Astrocyte (in vitro differentiated cells and primary cell): ENCODE data around the gene TFF3. TPM values are rescaled to one million over a fixed set of nuclear protein-coding genes. Genes with fewer than 3 reads are reported as not detected.
A peak's percentile ranks its signal among the peaks of the same experiment; 100 is the strongest.

Experiments used
- DNase-seq: peaks from one replicate; pipeline ENCODE4 v3.0.0-alpha.2; 2010; ENCODE audit warnings: low read depth
- FAIRE-seq: peaks from 2 replicates; lab custom pipeline; 2011; peaks lifted over from hg19 to GRCh38; lab: Jason Lieb, UNC
- H2AFZ ChIP-seq: 2 replicates; pipeline ENCODE4 v1.6.0; 2012; ENCODE audit warnings: low read depth, low read length, inconsistent platforms
- H3K27ac ChIP-seq: 2 replicates; pipeline ENCODE4 v1.5.1; 2011; ENCODE audit warnings: low read depth, low read length, inconsistent platforms
- H3K27me3 ChIP-seq: 2 replicates; pipeline ENCODE4 v1.6.0; 2011; ENCODE audit warnings: low read length, inconsistent platforms; ENCODE audit not compliant: insufficient read depth
- H3K36me3 ChIP-seq: 2 replicates; pipeline ENCODE4 v1.5.1; 2011; ENCODE audit warnings: low read length, inconsistent platforms; ENCODE audit not compliant: insufficient read depth
- H3K4me1 ChIP-seq: 2 replicates; pipeline ENCODE4 v1.5.1; 2011; ENCODE audit warnings: low read length, inconsistent platforms; ENCODE audit not compliant: insufficient read depth
- H3K4me2 ChIP-seq: 2 replicates; pipeline ENCODE4 v1.6.0; 2012; ENCODE audit warnings: low read length, inconsistent platforms
- H3K4me3 ChIP-seq: 2 replicates; pipeline ENCODE4 v1.5.1; 2011; ENCODE audit warnings: low read depth, mild to moderate bottlenecking, low read length, inconsistent platforms; ENCODE audit not compliant: insufficient read depth
- H3K79me2 ChIP-seq: 2 replicates; pipeline ENCODE4 v1.6.0; 2012; ENCODE audit warnings: mild to moderate bottlenecking, low read length, inconsistent platforms; ENCODE audit not compliant: insufficient read depth
- H3K9ac ChIP-seq: 2 replicates; pipeline ENCODE4 v1.6.0; 2012; ENCODE audit warnings: mild to moderate bottlenecking, low read length, inconsistent platforms
- H3K9me3 ChIP-seq: 2 replicates; pipeline ENCODE4 v1.5.1; 2012; ENCODE audit warnings: low read depth, mild to moderate bottlenecking, low read length, inconsistent platforms; ENCODE audit not compliant: insufficient read depth
- H4K20me1 ChIP-seq: 2 replicates; pipeline ENCODE4 v1.6.0; 2012; ENCODE audit warnings: low read length, inconsistent platforms; ENCODE audit not compliant: insufficient read depth
- H3K27ac Mint-ChIP-seq: one replicate; pipeline ENCODE4 v1.8.0; 2021; ENCODE audit warnings: mild to moderate bottlenecking, mixed read lengths; ENCODE audit not compliant: unreplicated experiment
- H3K27me3 Mint-ChIP-seq: one replicate; pipeline ENCODE4 v1.8.0; 2021; ENCODE audit warnings: low read depth, mixed read lengths; ENCODE audit not compliant: unreplicated experiment
- H3K36me3 Mint-ChIP-seq: one replicate; pipeline ENCODE4 v1.8.0; 2021; ENCODE audit warnings: low read depth, mixed read lengths; ENCODE audit not compliant: unreplicated experiment
- H3K4me1 Mint-ChIP-seq: one replicate; pipeline ENCODE4 v1.8.0; 2021; ENCODE audit warnings: low read depth, mixed read lengths; ENCODE audit not compliant: unreplicated experiment
- H3K4me3 Mint-ChIP-seq: one replicate; pipeline ENCODE4 v1.8.0; 2021; ENCODE audit warnings: mild to moderate bottlenecking, moderate library complexity, mixed read lengths; ENCODE audit not compliant: unreplicated experiment
- H3K9me3 Mint-ChIP-seq: one replicate; pipeline ENCODE4 v1.8.0; 2021; ENCODE audit warnings: mild to moderate bottlenecking, mixed read lengths; ENCODE audit not compliant: unreplicated experiment
- CTCF ChIP-seq: IDR thresholded peaks from 2 replicates; pipeline ENCODE4 v1.5.1; 2011; ENCODE audit warnings: low read depth, mild to moderate bottlenecking, inconsistent platforms, low read length, moderate library complexity; ENCODE audit not compliant: insufficient read depth
- EZH2 ChIP-seq: IDR thresholded peaks from 2 replicates; pipeline ENCODE4 v1.6.1; 2012; ENCODE audit warnings: mild to moderate bottlenecking, low read length, inconsistent platforms; ENCODE audit not compliant: insufficient read depth
- total RNA-seq: library from RNA; stranded (reverse); gene quantifications from 2 replicates; pipeline ENCODE4 v1.2.1, GENCODE V29; 2021

Gene TFF3
- total RNA-seq, 1 donor from 2014 or later, result not detected

GRCh38 chr21:42330380-42331371, 15.5 kb upstream of the TFF3 start:
- Histone ChIP-seq H3K27me3 (peaks cover 10% of the 10 kb centered on the region), H4K20me1 (no peaks in the 10 kb centered on the region), H3K79me2 (no peaks in the 10 kb centered on the region), H2AFZ (no peak overlapping the region), H3K27ac (no peak overlapping the region), H3K9me3 (no peaks in the 10 kb centered on the region), H3K4me3 (no peak overlapping the region), H3K4me2 (no peak overlapping the region), H3K4me1 (no peaks in the 10 kb centered on the region), H3K36me3 (no peaks in the 10 kb centered on the region), H3K9ac (no peak overlapping the region)
- no peaks in the 10 kb centered on the region for H3K4me1 Mint-ChIP-seq
- TF ChIP-seq EZH2 (no peak), CTCF (no peak)
- FAIRE-seq, result no peak
- peaks cover 17% of the 10 kb centered on the region for H3K9me3 Mint-ChIP-seq
- no peaks in the 10 kb centered on the region for H3K36me3 Mint-ChIP-seq
- peaks cover 3% of the 10 kb centered on the region for H3K27me3 Mint-ChIP-seq
- no peak overlapping the region for H3K27ac Mint-ChIP-seq
- no peak for DNase-seq
- H3K4me3 Mint-ChIP-seq, result no peak overlapping the region

- FAIRE-seq, result no peak
- no peak for TF ChIP-seq EZH2
- no peak for TF ChIP-seq CTCF
- Histone ChIP-seq H3K79me2 (no peaks in the 10 kb centered on the region), H3K27me3 (peaks cover 7% of the 10 kb centered on the region), H3K4me2 (no peak overlapping the region), H3K4me3 (no peak overlapping the region), H3K9ac (no peak overlapping the region), H3K4me1 (no peaks in the 10 kb centered on the region), H3K27ac (no peak overlapping the region), H4K20me1 (no peaks in the 10 kb centered on the region), H3K9me3 (no peaks in the 10 kb centered on the region), H3K36me3 (no peaks in the 10 kb centered on the region), H2AFZ (no peak overlapping the region)
- Mint-ChIP-seq H3K27ac (peak overlapping the region; percentile 20), H3K36me3 (no peaks in the 10 kb centered on the region), H3K27me3 (peaks cover 16% of the 10 kb centered on the region), H3K4me3 (no peak overlapping the region), H3K4me1 (peaks cover 11% of the 10 kb centered on the region), H3K9me3 (peaks cover 6% of the 10 kb centered on the region)
- DNase-seq, result no peak
Observed at GRCh38 chr21:42324896-42325295, 9.7 kb upstream of the TFF3 start.

GRCh38 chr21:42321845-42322244, 6.6 kb upstream of the TFF3 start:
- H3K27me3 ChIP-seq, result no peaks in the 10 kb centered on the region
- no peak overlapping the region for H3K4me3 ChIP-seq
- H3K36me3 ChIP-seq, result no peaks in the 10 kb centered on the region
- Mint-ChIP-seq H3K36me3 (no peaks in the 10 kb centered on the region), H3K4me1 (peaks cover 11% of the 10 kb centered on the region), H3K4me3 (no peak overlapping the region), H3K27ac (no peak overlapping the region), H3K27me3 (peaks cover 22% of the 10 kb centered on the region), H3K9me3 (peaks cover 2% of the 10 kb centered on the region)
- no peak overlapping the region for H3K27ac ChIP-seq
- H3K4me1 ChIP-seq, result no peaks in the 10 kb centered on the region
- FAIRE-seq (no peak), DNase-seq (no peak)
- no peaks in the 10 kb centered on the region for H4K20me1 ChIP-seq
- H3K79me2 ChIP-seq, result no peaks in the 10 kb centered on the region
- TF ChIP-seq CTCF, result no peak
- no peak for TF ChIP-seq EZH2
- no peak overlapping the region for H3K9ac ChIP-seq
- no peak overlapping the region for H2AFZ ChIP-seq
- H3K4me2 ChIP-seq, result no peak overlapping the region
- H3K9me3 ChIP-seq, result no peaks in the 10 kb centered on the region
